ENCODE measurements around the gene SMTNL2. TPM values are rescaled to one million over a fixed set of nuclear protein-coding genes. Genes with fewer than 3 reads are reported as not detected.
A peak's percentile ranks its signal among the peaks of the same experiment; 100 is the strongest.

The SMTNL2 gene
- not detected in 2 replicates for total RNA-seq (2014; rRNA removed; shearing (Covaris generic))

GRCh38 chr17:4584101-4584916, at the start of gene SMTNL2:
Gene SMTNL2, plus strand, starts transcription at chr17:4584529. Its CDS starts 77 bp downstream, at chr17:4584606.
- no peak for DNase-seq (ENCODE audit: low read depth)

GRCh38 chr17:4534928-4535666, 49.2 kb upstream of the SMTNL2 start:
- DNase-seq (ENCODE audit: low read depth) = no peak

- DNase-seq (ENCODE audit: low read depth) = no peak
Measured at GRCh38 chr17:4535667-4536258, 48.6 kb upstream of the SMTNL2 start.

GRCh38 chr17:4536259-4536741, 48.0 kb upstream of the SMTNL2 start:
- DNase-seq (ENCODE audit: low read depth) = peak; percentile 72

GRCh38 chr17:4536742-4537411, 47.5 kb upstream of the SMTNL2 start:
- peak; percentile 67 for DNase-seq (ENCODE audit: low read depth)

- no peak for DNase-seq (ENCODE audit: low read depth)
Measured at GRCh38 chr17:4537451-4538235, 46.7 kb upstream of the SMTNL2 start.

- DNase-seq (ENCODE audit: low read depth) = no peak
Measured at GRCh38 chr17:4538236-4539002, 45.9 kb upstream of the SMTNL2 start.

- DNase-seq (ENCODE audit: low read depth) = no peak
Measured at GRCh38 chr17:4539025-4539424, 45.3 kb upstream of the SMTNL2 start.

GRCh38 chr17:4539576-4540223, 44.6 kb upstream of the SMTNL2 start:
- DNase-seq (ENCODE audit: low read depth) = no peak

- no peak for DNase-seq (ENCODE audit: low read depth)
Measured at GRCh38 chr17:4540224-4540651, 44.1 kb upstream of the SMTNL2 start.

- no peak for DNase-seq (ENCODE audit: low read depth)
Measured at GRCh38 chr17:4540687-4541327, 43.5 kb upstream of the SMTNL2 start.

- no peak for DNase-seq (ENCODE audit: low read depth)
Measured at GRCh38 chr17:4541328-4542002, 42.9 kb upstream of the SMTNL2 start.

GRCh38 chr17:4542003-4542725, 42.2 kb upstream of the SMTNL2 start:
- no peak for DNase-seq (ENCODE audit: low read depth)

- no peak for DNase-seq (ENCODE audit: low read depth)
Measured at GRCh38 chr17:4542726-4543191, 41.6 kb upstream of the SMTNL2 start.

- DNase-seq (ENCODE audit: low read depth) = no peak
Measured at GRCh38 chr17:4543557-4544026, 40.7 kb upstream of the SMTNL2 start.

GRCh38 chr17:4544135-4544950, 40.0 kb upstream of the SMTNL2 start:
- no peak for DNase-seq (ENCODE audit: low read depth)

GRCh38 chr17:4544951-4545216, 39.4 kb upstream of the SMTNL2 start:
- DNase-seq (ENCODE audit: low read depth) = no peak
